Activated CD8-positive, alpha-beta T cell treated with anti-CD3 and anti-CD28 coated beads, Interleukin-2, amount 10 ng/mL, durations not matched to agents 7 days and 5 days (primary cell): ENCODE measurements around the gene ZSCAN21. TPM values are rescaled to one million over a fixed set of nuclear protein-coding genes. Genes with fewer than 3 reads are reported as not detected.

Experiments
- ATAC-seq: fragments of 150-1000 bp; cut with Tn5 transposase; one replicate; pipeline ENCODE4 v1.10.0; 2021; ENCODE audit warnings: moderate library complexity
- CTCF ChIA-PET: fragments of 350-600 bp; sonication (Branson Sonifier 250); formaldehyde crosslinking; loops from one replicate; lab custom pipeline; 2021; ENCODE audit warnings: antibody characterized with exemption; lab: Charles Lee
- POLR2A ChIA-PET: fragments of 350-600 bp; sonication (Branson Sonifier 250); formaldehyde crosslinking; loops from one replicate; lab custom pipeline; 2021; ENCODE audit warnings: antibody characterized with exemption; lab: Charles Lee
- DNase-seq: peaks from one replicate; pipeline ENCODE4 v3.0.0-alpha.2; 2020
- H3K27ac Mint-ChIP-seq: one replicate; pipeline ENCODE4 v1.8.0; 2021; ENCODE audit warnings: mild to moderate bottlenecking, mixed read lengths
- H3K27me3 Mint-ChIP-seq: one replicate; pipeline ENCODE4 v1.8.0; 2021; ENCODE audit warnings: low read depth, mixed read lengths
- H3K36me3 Mint-ChIP-seq: one replicate; pipeline ENCODE4 v1.8.0; 2021; ENCODE audit warnings: low read depth, mixed read lengths
- H3K4me1 Mint-ChIP-seq: one replicate; pipeline ENCODE4 v1.8.0; 2021; ENCODE audit warnings: low read depth, mixed read lengths
- H3K4me3 Mint-ChIP-seq: one replicate; pipeline ENCODE4 v1.8.0; 2021; ENCODE audit warnings: mild to moderate bottlenecking, mixed read lengths
- H3K9me3 Mint-ChIP-seq: one replicate; pipeline ENCODE4 v1.8.0; 2022; ENCODE audit warnings: mixed read lengths; ENCODE audit not compliant: insufficient read depth
- total RNA-seq, 2 experiments: library from RNA; stranded (reverse); gene quantifications; one replicate each; pipeline ENCODE4 v1.2.3, GENCODE V29; 2021

ZSCAN21 gene
- total RNA-seq, 2 experiments from 2014 or later, result 5.8 to 7.5 TPM

DNA sequence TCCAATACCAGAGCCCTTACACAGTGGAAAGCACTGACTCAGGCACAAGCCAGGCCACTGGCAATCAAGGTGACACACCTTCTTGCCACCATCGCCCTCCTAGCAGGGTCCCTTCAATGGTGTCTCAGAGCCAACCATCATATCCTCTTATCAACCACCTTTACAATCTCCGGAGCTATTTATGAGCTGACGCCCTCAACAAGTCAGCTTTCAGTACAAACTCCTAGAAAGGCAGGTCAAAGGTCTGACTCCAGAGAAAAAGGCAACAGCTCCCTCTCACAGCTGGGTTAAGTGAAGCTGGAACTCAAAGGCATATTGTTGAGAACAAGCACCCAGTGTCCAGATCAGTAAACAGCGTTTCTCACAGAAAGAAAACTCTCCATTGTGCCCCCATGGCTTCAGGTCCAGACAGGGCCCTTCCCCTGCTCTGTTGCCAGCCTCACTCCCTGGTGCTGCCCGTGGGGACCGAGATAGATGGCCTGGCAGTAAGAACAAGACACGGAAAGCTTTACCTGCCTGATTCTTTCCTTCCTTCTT lies 29.5 kb downstream of the ZSCAN21 start:
- Mint-ChIP-seq H3K36me3 (peaks cover 41% of the 10 kb centered on the region), H3K9me3 (no peaks in the 10 kb centered on the region), H3K4me3 (no peak overlapping the region), H3K27me3 (peaks cover 3% of the 10 kb centered on the region), H3K27ac (peak overlapping the region; percentile 17), H3K4me1 (peaks cover 25% of the 10 kb centered on the region)
- no peak for ATAC-seq
- POLR2A ChIA-PET, result no interaction called here
- CTCF ChIA-PET, result interaction anchor here (1.2 to 1.8 kb wide), 2 partner anchors 8 to 38 kb away, joined by 3 to 5 read pairs; no protein-coding TSS in a partner anchor
- DNase-seq, result no peak

DNA sequence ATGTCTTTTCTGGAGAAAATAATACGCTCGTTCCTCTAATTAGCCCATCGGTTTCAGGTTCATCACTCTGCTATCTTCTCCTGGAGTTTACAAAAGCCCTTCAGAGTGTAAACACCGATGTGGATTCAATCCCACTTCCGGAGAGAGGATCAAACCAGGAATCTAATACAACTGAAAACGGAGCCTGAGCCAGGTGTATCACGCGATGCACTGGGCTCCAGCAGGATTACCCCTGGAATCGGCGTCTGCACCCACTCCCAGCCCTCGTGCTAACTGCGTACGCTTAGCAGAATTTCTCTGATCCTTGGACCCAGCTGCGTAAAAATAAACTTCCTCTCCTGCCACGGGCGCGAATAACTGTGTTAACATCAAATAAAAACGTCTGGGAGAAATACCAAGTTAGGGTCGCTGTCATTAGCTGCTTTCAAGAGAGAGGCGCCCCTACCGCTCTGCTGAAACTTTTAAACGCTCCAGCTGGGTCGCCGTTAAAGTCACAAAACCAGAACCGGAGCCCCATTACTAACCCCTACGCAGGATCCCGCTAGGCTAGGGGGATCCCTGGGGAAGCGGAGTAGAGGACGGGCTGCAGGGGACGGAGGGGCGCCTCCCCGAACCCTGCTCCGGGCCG lies 31.4 kb downstream of the ZSCAN21 start:
- Mint-ChIP-seq H3K4me3 (peak overlapping the region; percentile 83), H3K27me3 (peaks cover 3% of the 10 kb centered on the region), H3K27ac (peak overlapping the region; percentile 72), H3K4me1 (peaks cover 25% of the 10 kb centered on the region), H3K36me3 (peaks cover 21% of the 10 kb centered on the region), H3K9me3 (no peaks in the 10 kb centered on the region)
- ATAC-seq, result no peak
- no peak for DNase-seq
- ChIA-PET POLR2A (interaction anchor here (0.6 to 3.0 kb wide), 4 partner anchors 19 to 161 kb away, joined by 3 to 19 read pairs (median 4); partner anchors contain the start of genes AP4M1, MCM7, ZKSCAN1 and ZSCAN21), CTCF (interaction anchor here (0.9 to 1.2 kb wide), 3 partner anchors 9 to 96 kb away, joined by 3 read pairs; partner anchors contain the start of genes GPC2 and STAG3)

- ChIA-PET POLR2A (interaction anchor here (0.7 to 3.0 kb wide), 8 partner anchors 13 to 673 kb away, joined by 3 to 19 read pairs (median 4); partner anchors contain the start of genes AP4M1, BUD31, MCM7 and PDAP1), CTCF (interaction anchor here (0.7 to 1.4 kb wide), 14 partner anchors 10 to 450 kb away, joined by 3 to 10 read pairs (median 4); partner anchors contain the start of genes ZKSCAN1 and ZSCAN21)
- ATAC-seq, result peak; percentile 91
- Mint-ChIP-seq H3K4me3 (peak within 1 kb of the TSS; percentile 83), H3K27me3 (peaks cover 3% of the 10 kb centered on the region), H3K9me3 (no peaks in the 10 kb centered on the region), H3K27ac (peak within 1 kb of the TSS; percentile 90), H3K36me3 (peaks cover 17% of the 10 kb centered on the region), H3K4me1 (peaks cover 25% of the 10 kb centered on the region)
- DNase-seq, result peak; percentile 99
Observed at GRCh38 chr7:100081535-100082102, 32.0 kb downstream of the ZSCAN21 start, which contains the start of gene ZNF3. TSS of gene ZNF3 (minus strand) at chr7:100081723. CDS start at chr7:100077357, 4,366 bp downstream.

GRCh38 chr7:100082978-100083377 lies 33.4 kb downstream of the ZSCAN21 start:
- POLR2A ChIA-PET, result interaction anchor here (0.6 to 3.0 kb wide), 9 partner anchors 12 to 524 kb away, joined by 3 to 19 read pairs (median 4); partner anchors contain the start of genes AP4M1, MBLAC1, MCM7 and TRIM4
- ATAC-seq (no peak), DNase-seq (no peak)
- H3K4me1 Mint-ChIP-seq, result peaks cover 31% of the 10 kb centered on the region
- peak overlapping the region; percentile 82 for H3K27ac Mint-ChIP-seq
- H3K36me3 Mint-ChIP-seq, result peaks cover 9% of the 10 kb centered on the region
- peaks cover 3% of the 10 kb centered on the region for H3K27me3 Mint-ChIP-seq
- H3K9me3 Mint-ChIP-seq, result no peaks in the 10 kb centered on the region
- CTCF ChIA-PET, result interaction anchor here (0.8 to 2.0 kb wide), 17 partner anchors 10 to 451 kb away, joined by 3 to 10 read pairs (median 4); partner anchors contain the start of genes AP4M1, TRIM4, ZKSCAN1 and ZSCAN21
- H3K4me3 Mint-ChIP-seq, result peak overlapping the region; percentile 83

- ATAC-seq, result no peak
- peaks cover 3% of the 10 kb centered on the region for H3K27me3 Mint-ChIP-seq
- ChIA-PET POLR2A (interaction anchor here (1.3 kb wide), 1 partner anchor 10 kb away, joined by 3 read pairs; no protein-coding TSS in a partner anchor), CTCF (interaction anchor here (0.9 to 1.7 kb wide), 3 partner anchors 45 to 172 kb away, joined by 3 to 8 read pairs (median 4); no protein-coding TSS in a partner anchor)
- peaks cover 37% of the 10 kb centered on the region for H3K4me1 Mint-ChIP-seq
- no peak for DNase-seq
- H3K9me3 Mint-ChIP-seq, result no peaks in the 10 kb centered on the region
- H3K4me3 Mint-ChIP-seq, result no peak overlapping the region
- H3K36me3 Mint-ChIP-seq, result peaks cover 3% of the 10 kb centered on the region
- no peak overlapping the region for H3K27ac Mint-ChIP-seq
Observed at GRCh38 chr7:100085515-100085914, 35.9 kb downstream of the ZSCAN21 start.

DNA sequence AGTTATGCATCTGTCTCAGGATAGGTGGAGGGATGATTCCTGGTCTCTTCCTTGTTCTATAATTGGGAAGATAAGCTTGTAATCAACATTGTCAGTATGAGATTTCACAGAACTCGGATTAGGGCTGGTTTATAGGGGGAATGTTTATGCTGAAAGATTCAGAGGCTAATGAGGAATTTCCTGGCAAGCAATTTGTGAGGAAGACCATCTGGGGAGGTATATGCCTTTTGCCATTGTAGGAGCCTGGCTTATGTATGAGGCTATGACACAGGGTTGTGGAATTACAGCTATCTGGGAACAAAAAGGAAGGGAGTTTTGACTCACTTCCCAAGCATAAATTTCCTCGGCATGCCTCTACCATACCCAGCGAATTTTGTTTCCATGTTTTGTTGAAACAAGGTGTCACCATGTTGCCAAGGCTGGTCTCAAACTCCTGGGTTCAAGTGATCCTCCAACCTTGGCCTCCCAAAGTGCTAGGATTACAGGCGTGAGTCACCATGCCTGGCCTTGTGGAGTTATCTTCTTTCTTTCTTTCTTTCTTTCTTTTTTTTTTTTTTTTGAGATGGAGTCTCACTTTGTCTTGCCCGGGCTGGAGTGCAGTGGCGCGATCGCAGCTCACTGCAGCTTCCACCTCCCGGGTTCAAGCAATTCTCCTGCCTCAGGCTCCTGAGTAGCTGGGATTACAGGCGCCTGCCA lies 37.6 kb downstream of the ZSCAN21 start:
- ATAC-seq (no peak), DNase-seq (no peak)
- no peaks in the 10 kb centered on the region for H3K9me3 Mint-ChIP-seq
- POLR2A ChIA-PET, result interaction anchor here (1.0 to 1.9 kb wide), 2 partner anchors 14 to 72 kb away, joined by 3 to 7 read pairs; partner anchors contain the start of genes AP4M1 and MCM7
- H3K27ac Mint-ChIP-seq, result peak overlapping the region; percentile 25
- peaks cover 3% of the 10 kb centered on the region for H3K27me3 Mint-ChIP-seq
- H3K4me3 Mint-ChIP-seq, result peak overlapping the region; percentile 19
- CTCF ChIA-PET, result no interaction called here
- H3K4me1 Mint-ChIP-seq, result peaks cover 45% of the 10 kb centered on the region
- peaks cover 20% of the 10 kb centered on the region for H3K36me3 Mint-ChIP-seq

- peak overlapping the region; percentile 93 for H3K27ac Mint-ChIP-seq
- no peaks in the 10 kb centered on the region for H3K9me3 Mint-ChIP-seq
- ChIA-PET CTCF (interaction anchor here (1.1 kb wide), 1 partner anchor 38 kb away, joined by 5 read pairs; the partner anchor contains the start of gene ZSCAN21), POLR2A (interaction anchor here (0.6 to 6.3 kb wide), 3 partner anchors 10 to 61 kb away, joined by 3 to 57 read pairs (median 4); partner anchors contain the start of genes AP4M1 and MCM7)
- peak overlapping the region; percentile 91 for H3K4me3 Mint-ChIP-seq
- H3K36me3 Mint-ChIP-seq, result peaks cover 30% of the 10 kb centered on the region
- H3K27me3 Mint-ChIP-seq, result no peaks in the 10 kb centered on the region
- ATAC-seq, result peak; percentile 16
- DNase-seq, result no peak
- H3K4me1 Mint-ChIP-seq, result peaks cover 42% of the 10 kb centered on the region
Observed at GRCh38 chr7:100088095-100088620, 38.6 kb downstream of the ZSCAN21 start.

- POLR2A ChIA-PET, result interaction anchor here (0.6 to 6.3 kb wide), 3 partner anchors 9 to 62 kb away, joined by 3 to 57 read pairs (median 4); partner anchors contain the start of genes AP4M1 and MCM7
- Mint-ChIP-seq H3K27ac (peak within 1 kb of the TSS; percentile 93), H3K9me3 (no peaks in the 10 kb centered on the region), H3K4me3 (peak within 1 kb of the TSS; percentile 91), H3K4me1 (peaks cover 42% of the 10 kb centered on the region), H3K36me3 (peaks cover 36% of the 10 kb centered on the region), H3K27me3 (no peaks in the 10 kb centered on the region)
- ATAC-seq (peak; percentile 69), DNase-seq (peak; percentile 86)
- CTCF ChIA-PET, result interaction anchor here (1.1 kb wide), 2 partner anchors 13 to 39 kb away, joined by 4 to 5 read pairs; partner anchors contain the start of genes AP4M1, MCM7 and ZSCAN21
Observed at GRCh38 chr7:100088621-100089457, 39.3 kb downstream of the ZSCAN21 start, which contains the start of gene COPS6. TSS of gene COPS6 (plus strand) at chr7:100088969. CDS start at chr7:100088991, 22 bp downstream.

- no peaks in the 10 kb centered on the region for H3K27me3 Mint-ChIP-seq
- POLR2A ChIA-PET, result interaction anchor here (0.6 to 6.3 kb wide), 2 partner anchors 11 to 160 kb away, joined by 5 to 57 read pairs; partner anchors contain the start of genes AP4M1, GJC3 and MCM7
- DNase-seq (no peak), ATAC-seq (no peak)
- CTCF ChIA-PET, result interaction anchor here (0.8 to 1.7 kb wide), 5 partner anchors 12 to 318 kb away, joined by 3 to 5 read pairs (median 4); partner anchors contain the start of genes AP4M1 and MCM7
- H3K27ac Mint-ChIP-seq, result peak overlapping the region; percentile 93
- H3K9me3 Mint-ChIP-seq, result no peaks in the 10 kb centered on the region
- peaks cover 42% of the 10 kb centered on the region for H3K36me3 Mint-ChIP-seq
- peak overlapping the region; percentile 91 for H3K4me3 Mint-ChIP-seq
- H3K4me1 Mint-ChIP-seq, result peaks cover 42% of the 10 kb centered on the region
Observed at GRCh38 chr7:100089458-100090196, 40.1 kb downstream of the ZSCAN21 start.
